ENCODE measurements around the gene NSG1.
"Not testable (repeated sequence)": the region's sequence is repeated elsewhere in the genome, so short reads cannot be mapped to it uniquely, and the experiment has no call there.

Gene NSG1

GRCh38 chr4:4386736-4387392 is at the start of gene NSG1:
TSS of gene NSG1 (plus strand) at chr4:4387102. CDS start at chr4:4387630, 528 bp downstream.
- FAIRE-seq = no peak

GRCh38 chr4:4338210-4339001 is 48.5 kb upstream of the NSG1 start:
- FAIRE-seq = no peak

- no peak for FAIRE-seq
These were observed 47.3 kb upstream of the NSG1 start for GRCh38 chr4:4339504-4340085.

- FAIRE-seq = no peak
These were observed 44.8 kb upstream of the NSG1 start for GRCh38 chr4:4341861-4342650.

GRCh38 chr4:4343038-4343437 is 43.9 kb upstream of the NSG1 start:
- no peak for FAIRE-seq

- FAIRE-seq = no peak
These were observed 41.9 kb upstream of the NSG1 start for GRCh38 chr4:4344915-4345527.

- FAIRE-seq = no peak
These were observed 39.3 kb upstream of the NSG1 start for GRCh38 chr4:4347585-4347984.

GRCh38 chr4:4348585-4348984 is 38.3 kb upstream of the NSG1 start:
- not testable (repeated sequence) for FAIRE-seq

- no peak for FAIRE-seq
These were observed 37.0 kb upstream of the NSG1 start for GRCh38 chr4:4349867-4350266.

- no peak for FAIRE-seq
These were observed 36.0 kb upstream of the NSG1 start for GRCh38 chr4:4350909-4351308.

- no peak for FAIRE-seq
These were observed 31.6 kb upstream of the NSG1 start for GRCh38 chr4:4355302-4355701.

GRCh38 chr4:4356106-4357041 is 30.5 kb upstream of the NSG1 start:
- no peak for FAIRE-seq

GRCh38 chr4:4358093-4358854 is 28.6 kb upstream of the NSG1 start:
- no peak for FAIRE-seq

- FAIRE-seq = no peak
These were observed 25.0 kb upstream of the NSG1 start for GRCh38 chr4:4361883-4362282.

GRCh38 chr4:4362991-4363697 is 23.8 kb upstream of the NSG1 start:
- FAIRE-seq = no peak

- FAIRE-seq = no peak
These were observed 22.8 kb upstream of the NSG1 start for GRCh38 chr4:4364061-4364460.

- no peak for FAIRE-seq
These were observed 22.3 kb upstream of the NSG1 start for GRCh38 chr4:4364486-4365208.

GRCh38 chr4:4368809-4369580 is 17.9 kb upstream of the NSG1 start:
- no peak for FAIRE-seq
